OCI-M2 (cell line): Measurements from ENCODE around the gene PDE4D.
"Not testable (repeated sequence)": the region's sequence is repeated elsewhere in the genome, so short reads cannot be mapped to it uniquely, and the experiment has no call there.

Experiments
- DNase-seq: peaks from one replicate; lab custom pipeline; 2025; ENCODE audit not compliant: unreplicated experiment; lab: John Stamatoyannopoulos, UW

The PDE4D gene

GRCh38 chr5:59711310-59711709, 182.2 kb downstream of the PDE4D start:
- DNase-seq: no peak

- no peak for DNase-seq
Measured at GRCh38 chr5:59709846-59710245, 183.7 kb downstream of the PDE4D start.

GRCh38 chr5:59709346-59709821, 184.1 kb downstream of the PDE4D start:
- no peak for DNase-seq

GRCh38 chr5:59704936-59705335, 188.6 kb downstream of the PDE4D start:
- no peak for DNase-seq

GRCh38 chr5:59703789-59704188, 189.7 kb downstream of the PDE4D start:
- DNase-seq: no peak

GRCh38 chr5:59698207-59699178, 195.0 kb downstream of the PDE4D start:
- DNase-seq: no peak

GRCh38 chr5:59694411-59694810, 199.1 kb downstream of the PDE4D start:
- no peak for DNase-seq

- DNase-seq: no peak
Measured at GRCh38 chr5:59693492-59694309, 199.8 kb downstream of the PDE4D start.

GRCh38 chr5:59685793-59686192, 207.7 kb downstream of the PDE4D start:
- DNase-seq: no peak

- no peak for DNase-seq
Measured at GRCh38 chr5:59685191-59685530, 208.4 kb downstream of the PDE4D start.

GRCh38 chr5:59684388-59685190, 208.9 kb downstream of the PDE4D start:
- no peak for DNase-seq

GRCh38 chr5:59683311-59683710, 210.2 kb downstream of the PDE4D start:
- no peak for DNase-seq

- DNase-seq: no peak
Measured at GRCh38 chr5:59682542-59682941, 211.0 kb downstream of the PDE4D start.

GRCh38 chr5:59678943-59679342, 214.6 kb downstream of the PDE4D start:
- no peak for DNase-seq

GRCh38 chr5:59674763-59675162, 218.8 kb downstream of the PDE4D start:
- DNase-seq: no peak

GRCh38 chr5:59673438-59674058, 220.0 kb downstream of the PDE4D start:
- DNase-seq: no peak

- DNase-seq: no peak
Measured at GRCh38 chr5:59666440-59667068, 227.0 kb downstream of the PDE4D start.

- DNase-seq: not testable (repeated sequence)
Measured at GRCh38 chr5:59665832-59666203, 227.7 kb downstream of the PDE4D start.

- no peak for DNase-seq
Measured at GRCh38 chr5:59665086-59665831, 228.3 kb downstream of the PDE4D start.
